ENCODE data around the gene GSTM5.

GRCh38 chr1:109668123-109668775, 43.8 kb upstream of the GSTM5 start:
- TF ChIP-seq CTCF (conservative IDR thresholded peaks at IDR 0.05) (no peak), ZFX (IDR thresholded peaks at IDR 0.05) (no peak)

Data from C4-2B (cell line).